ENCODE results near the gene SLC66A2. TPM values are rescaled to one million over a fixed set of nuclear protein-coding genes. Genes with fewer than 3 reads are reported as not detected.

SLC66A2 gene
- total and polyA plus RNA-seq, 2 of the 13 experiments (the other 11 are each of a cell fraction or from before 2014, with no cell fraction given) = 33.5 to 41.9 TPM

- DNase-seq (ENCODE audit: low spot score) (no peak), FAIRE-seq (no peak), ATAC-seq (no peak)
- Histone ChIP-seq H4K20me1 (ENCODE audit: insufficient read depth, low read length) (peaks cover 4% of the 10 kb centered on the region; the same call in 1 of the 2 replicates), H3K27ac (ENCODE audit: extremely low read length, insufficient read depth, low read length) (no peak overlapping the region), H3K4me3 (replicated peaks in 1 of 3; ENCODE audit: insufficient read depth in 1 of 3, low read depth in 2 of 3, low read length in 3 of 3) (no peak overlapping the region), H3K36me3 (replicated peaks in 1 of 2; ENCODE audit: control insufficient read depth in 1 of 2, insufficient read depth in 2 of 2, low read length in 2 of 2) (peaks cover 0 to 1% of the 10 kb centered on the region in 2 experiments; a peak in 1 of 5 replicates), H3K4me1 (ENCODE audit: insufficient read depth, low read length) (peaks cover 42% of the 10 kb centered on the region), H2AFZ (ENCODE audit: low read length) (no peak overlapping the region), H3K27me3 (ENCODE audit: control insufficient read depth in 1 of 2, insufficient read depth in 2 of 2, low read length in 2 of 2) (no peaks in the 10 kb centered on the region; a peak in 1 of 5 replicates), H3K9me3 (ENCODE audit: low read length) (no peaks in the 10 kb centered on the region), H3K4me2 (ENCODE audit: low read depth, low read length) (no peak overlapping the region; the same call in 1 of the 2 replicates), H3K79me2 (ENCODE audit: insufficient read depth, low read length) (peaks cover 28% of the 10 kb centered on the region), H3K9ac (ENCODE audit: insufficient read depth, low read depth, low read length) (no peak overlapping the region)
- intact Hi-C loops (cut with micrococcal nuclease; ENCODE audit: unreplicated experiment) (no loop called here), in situ Hi-C loops (cut with HindIII; ENCODE audit: extremely low pct_ligation_motif_present, low pct_unique_long_range_greater_than_20kb) (no loop called here)
- ChIA-PET POLR2A (interaction anchor here (0.8 to 0.9 kb wide), 2 partner anchors 9 to 32 kb away, joined by 3 read pairs; no protein-coding TSS in a partner anchor), CTCF (ENCODE audit: low intra/inter-chr PET ratio, low total read pairs) (no interaction called here)
- no TSS peak for BruUV-seq (replicated peaks)
- TF ChIP-seq ZBTB38 (CRISPR knock-in tag; IDR thresholded peaks at IDR 0.05) = 0 out of 2 replicates have a peak, but pooled peaks have one; percentile 7
- no peak for TF ChIP-seq GATAD2A (CRISPR knock-in tag; IDR thresholded peaks at IDR 0.05)
- TF ChIP-seq CCAR2 (optimal IDR thresholded peaks at IDR 0.05; ENCODE audit: low read depth, low read length) = no peak
- TF ChIP-seq IRF2 (CRISPR knock-in tag; IDR thresholded peaks at IDR 0.05) = no peak
- WGBS (ENCODE audit: low lambda C conversion rate) = 97% methylated on average over 15 of the region's 24 CpGs
These were observed 1.6 kb upstream of the SLC66A2 start for GRCh38 chr18:79952996-79953559.

- 85% methylated on average over 37 of the region's 43 CpGs for WGBS (ENCODE audit: low lambda C conversion rate)
- no TSS peak for BruUV-seq (replicated peaks)
- Histone ChIP-seq H3K27ac (ENCODE audit: extremely low read length, insufficient read depth, low read length) (peak overlapping the region; percentile 53), H3K4me1 (ENCODE audit: insufficient read depth, low read length) (peaks cover 47% of the 10 kb centered on the region), H3K27me3 (ENCODE audit: control insufficient read depth in 1 of 2, insufficient read depth in 2 of 2, low read length in 2 of 2) (no peaks in the 10 kb centered on the region; a peak in 1 of 5 replicates), H3K9me3 (ENCODE audit: low read length) (no peaks in the 10 kb centered on the region), H3K9ac (ENCODE audit: insufficient read depth, low read depth, low read length) (peak overlapping the region; percentile 80), H3K79me2 (ENCODE audit: insufficient read depth, low read length) (peaks cover 34% of the 10 kb centered on the region), H3K36me3 (replicated peaks in 1 of 2; ENCODE audit: control insufficient read depth in 1 of 2, insufficient read depth in 2 of 2, low read length in 2 of 2) (peaks cover 0 to 1% of the 10 kb centered on the region in 2 experiments; a peak in 1 of 5 replicates), H4K20me1 (ENCODE audit: insufficient read depth, low read length) (peaks cover 4% of the 10 kb centered on the region; the same call in 1 of the 2 replicates), H2AFZ (ENCODE audit: low read length) (no peak overlapping the region), H3K4me2 (ENCODE audit: low read depth, low read length) (peak overlapping the region; percentile 85), H3K4me3 (replicated peaks in 1 of 3; ENCODE audit: insufficient read depth in 1 of 3, low read depth in 2 of 3, low read length in 3 of 3) (peak overlapping the region; percentile 85 to 89 (median 88); a peak in 4 of 6 replicates)
- FAIRE-seq (no peak), ATAC-seq (no peak), DNase-seq (ENCODE audit: low spot score) (no peak)
- POLR2A ChIA-PET = interaction anchor here (0.8 to 2.7 kb wide), 4 partner anchors 9 to 81 kb away, joined by 3 to 20 read pairs (median 12); partner anchors contain the start of genes HSBP1L1 and RBFA
- CTCF ChIA-PET (ENCODE audit: low intra/inter-chr PET ratio, low total read pairs) = interaction anchor here (1.6 kb wide), 1 partner anchor 18 kb away, joined by 7 read pairs; no protein-coding TSS in a partner anchor
- in situ Hi-C loops (cut with HindIII; ENCODE audit: extremely low pct_ligation_motif_present, low pct_unique_long_range_greater_than_20kb) = no loop called here
- intact Hi-C loops (cut with micrococcal nuclease; ENCODE audit: unreplicated experiment) = no loop called here
- TF ChIP-seq ZNF512 (CRISPR knock-in tag; IDR thresholded peaks at IDR 0.05) (no peak), ARNT (IDR thresholded peaks at IDR 0.05) (no peak), ZNF414 (CRISPR knock-in tag; IDR thresholded peaks at IDR 0.05) (no peak), SIX4 (CRISPR knock-in tag; IDR thresholded peaks at IDR 0.05) (no peak), NR1H2 (CRISPR knock-in tag; IDR thresholded peaks at IDR 0.05; ENCODE audit: borderline replicate concordance, low read depth) (no peak), ZBTB38 (CRISPR knock-in tag; IDR thresholded peaks at IDR 0.05) (0 out of 2 replicates have a peak, but pooled peaks have one; percentile 10), CCDC6 (CRISPR knock-in tag; IDR thresholded peaks at IDR 0.05) (no peak), HNRNPK (IDR thresholded peaks at IDR 0.05; ENCODE audit: low read depth, low read length, poor library complexity, severe bottlenecking) (peak; percentile 87), YEATS2 (CRISPR knock-in tag; IDR thresholded peaks at IDR 0.05; ENCODE audit: borderline replicate concordance) (no peak), ZNF33A (CRISPR knock-in tag; IDR thresholded peaks at IDR 0.05; ENCODE audit: borderline replicate concordance) (no peak), GTF2F1 (IDR thresholded peaks at IDR 0.05; ENCODE audit: low read length) (no peak)
These were observed 1.1 kb upstream of the SLC66A2 start for GRCh38 chr18:79952456-79952995.
